Uterus (tissue), 4 donors: ENCODE results near the gene ZNF536. TPM values are rescaled to one million over a fixed set of nuclear protein-coding genes. Genes with fewer than 3 reads are reported as not detected.

Experiments used
- DNase-seq, 2 donors: peaks; one replicate each; pipeline ENCODE4 v3.0.0-alpha.2; 2019 to 2020
- H3K27ac ChIP-seq, 2 donors: fragments of 200-600 bp; sonication (generic); 1 replicate in 1 of 2; 2 replicates in 1 of 2; pipeline ENCODE4 v1.5.1; 2016 to 2018
- H3K27me3 ChIP-seq, 2 donors: fragments of 200-600 bp; sonication (generic); one replicate each; pipeline ENCODE4 v1.5.1; 2018 to 2019; ENCODE audit warnings: control low read depth in 1 of 2
- H3K36me3 ChIP-seq, 2 donors: fragments of 200-600 bp; sonication (generic); one replicate each; pipeline ENCODE4 v1.5.1; 2019; ENCODE audit warnings: control low read depth in 1 of 2
- H3K4me1 ChIP-seq, 2 donors: fragments of 200-600 bp; sonication (generic); one replicate each; pipeline ENCODE4 v1.5.1; 2018 to 2019; ENCODE audit warnings: control low read depth in 1 of 2
- H3K4me3 ChIP-seq, 2 donors: fragments of 200-600 bp; sonication (generic); 1 replicate in 1 of 2; 2 replicates in 1 of 2; pipeline ENCODE4 v1.5.1; 2018 to 2019; ENCODE audit warnings: mild to moderate bottlenecking in 1 of 2
- H3K9me3 ChIP-seq, 2 donors: fragments of 200-600 bp; sonication (generic); one replicate each; pipeline ENCODE4 v1.5.1; 2019; ENCODE audit warnings: control low read depth in 1 of 2
- CTCF ChIP-seq, 4 experiments: fragments of 200-600 bp in 2 of 4; fragments of 450-650 bp in 2 of 4; sonication (generic) in 2 of 4; IDR thresholded peaks; one replicate each; pipeline ENCODE4 v1.5.1; 2016 to 2019; ENCODE audit warnings: antibody characterized with exemption in 4 of 4, mild to moderate bottlenecking in 2 of 4, moderate library complexity in 1 of 4
- POLR2A ChIP-seq, 2 donors: fragments of 450-650 bp; IDR thresholded peaks; one replicate each; pipeline ENCODE4 v1.6.1; 2016; ENCODE audit warnings: antibody characterized with exemption in 2 of 2, mild to moderate bottlenecking in 1 of 2, moderate library complexity in 1 of 2
- intact Hi-C: fragments of 100-400 bp; cut with DNase I; formaldehyde crosslinking; loops from one replicate; pipeline ENCODE4 v1.15.1; 2023; ENCODE audit warnings: low total_unique reads
- total RNA-seq, 4 donors: library from RNA; depleted of rRNA in 3 of 4; stranded (reverse); fragments of >200 nt in 3 of 4; gene quantifications; one replicate each; pipeline versions ENCODE4 v1.1.0 to v1.2.4, GENCODE V29; 2014 to 2023
- donor health status: DM: yes; HTN: yes; CAD: no.

The ZNF536 gene
- total RNA-seq, 4 donors from 2014 or later: 0.67 to 3.3 (median 2.8) TPM; not detected in 1

- H3K36me3 ChIP-seq: no peaks in the 10 kb centered on the region
- H3K27ac ChIP-seq: no peak overlapping the region
- TF ChIP-seq CTCF (IDR thresholded peaks at IDR 0.05) (no peak), POLR2A (IDR thresholded peaks at IDR 0.05) (no peak)
- H3K27me3 ChIP-seq: no peaks in the 10 kb centered on the region
- intact Hi-C loops: no loop called here
- H3K4me1 ChIP-seq: no peaks in the 10 kb centered on the region
- no peak for DNase-seq
- H3K9me3 ChIP-seq: no peaks in the 10 kb centered on the region
- no peak overlapping the region for H3K4me3 ChIP-seq
Observed at GRCh38 chr19:30401956-30402355, 29.8 kb downstream of the ZNF536 start.

GRCh38 chr19:30402436-30403202 is 30.4 kb downstream of the ZNF536 start:
- DNase-seq: no peak

GRCh38 chr19:30403203-30403985 is 31.2 kb downstream of the ZNF536 start:
- TF ChIP-seq CTCF (IDR thresholded peaks at IDR 0.05): no peak
- no peak for TF ChIP-seq POLR2A (IDR thresholded peaks at IDR 0.05)
- H3K27me3 ChIP-seq: no peaks in the 10 kb centered on the region
- H3K36me3 ChIP-seq: no peaks in the 10 kb centered on the region
- H3K9me3 ChIP-seq: no peaks in the 10 kb centered on the region
- H3K27ac ChIP-seq: no peak overlapping the region
- no peaks in the 10 kb centered on the region for H3K4me1 ChIP-seq
- intact Hi-C loops: no loop called here
- DNase-seq: no peak
- no peak overlapping the region for H3K4me3 ChIP-seq

More at GRCh38 chr19:30402436-30403202, 30.4 kb downstream of the ZNF536 start:
- Histone ChIP-seq H3K36me3 (no peaks in the 10 kb centered on the region), H3K27me3 (no peaks in the 10 kb centered on the region), H3K4me1 (no peaks in the 10 kb centered on the region), H3K9me3 (no peaks in the 10 kb centered on the region), H3K4me3 (no peak overlapping the region), H3K27ac (no peak overlapping the region)
- no peak for TF ChIP-seq CTCF (IDR thresholded peaks at IDR 0.05)
- TF ChIP-seq POLR2A (IDR thresholded peaks at IDR 0.05): no peak
- intact Hi-C loops: no loop called here

- no peaks in the 10 kb centered on the region for H3K27me3 ChIP-seq
- TF ChIP-seq CTCF (IDR thresholded peaks at IDR 0.05) (peak in 1 of 4 experiments; percentile 3), POLR2A (IDR thresholded peaks at IDR 0.05) (no peak)
- no peak for DNase-seq
- intact Hi-C loops: no loop called here
- no peaks in the 10 kb centered on the region for H3K36me3 ChIP-seq
- no peaks in the 10 kb centered on the region for H3K9me3 ChIP-seq
- no peak overlapping the region for H3K27ac ChIP-seq
- H3K4me1 ChIP-seq: no peaks in the 10 kb centered on the region
- no peak overlapping the region for H3K4me3 ChIP-seq
Observed at GRCh38 chr19:30406220-30407067, 34.3 kb downstream of the ZNF536 start.
